Stimulated activated CD8-positive, alpha-beta memory T cell treated with anti-CD3 and anti-CD28 coated beads, Interleukin-7, amount 100 ng/mL, for 24 hours (primary cell): ENCODE data around the gene ACTN4.

Experiments
- DNase-seq: peaks from one replicate; pipeline ENCODE4 v3.0.0-alpha.2; 2020; ENCODE audit warnings: low read depth

Gene ACTN4

DNA sequence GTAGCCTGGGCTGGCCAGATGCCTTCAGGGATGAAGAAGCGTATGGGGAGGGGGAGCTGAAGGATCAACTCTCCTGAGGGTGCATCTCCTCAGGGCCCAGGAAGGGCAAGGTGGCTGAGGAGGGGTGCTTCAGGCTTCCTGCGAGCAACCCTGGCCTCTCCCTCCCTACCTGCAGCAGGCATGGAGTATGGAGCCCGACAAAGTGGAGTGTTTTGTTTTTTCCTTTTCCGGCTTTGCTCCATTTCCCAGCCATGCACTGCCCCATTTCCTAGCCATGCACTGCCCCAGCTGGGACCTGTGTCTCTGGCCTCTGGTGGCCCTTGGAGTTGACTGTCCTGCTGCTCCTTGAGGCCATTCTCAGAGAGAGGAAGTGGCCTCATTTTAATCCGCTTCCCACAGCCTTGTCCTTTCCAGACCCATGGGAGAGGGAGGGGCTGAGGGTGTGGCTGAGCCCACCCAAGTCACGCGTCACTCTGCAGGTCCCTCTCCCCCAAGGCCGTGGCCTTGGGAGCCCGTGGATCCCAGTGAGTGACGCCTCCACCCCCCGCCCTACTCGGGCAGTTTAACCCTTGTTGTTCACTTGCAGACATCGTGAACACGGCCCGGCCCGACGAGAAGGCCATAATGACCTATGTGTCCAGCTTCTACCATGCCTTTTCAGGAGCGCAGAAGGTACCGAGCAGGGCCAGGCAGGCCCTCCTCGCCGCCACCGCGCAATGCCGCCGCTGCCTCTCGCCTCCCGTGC is 62.4 kb downstream of the ACTN4 start:
- no peak for DNase-seq

DNA sequence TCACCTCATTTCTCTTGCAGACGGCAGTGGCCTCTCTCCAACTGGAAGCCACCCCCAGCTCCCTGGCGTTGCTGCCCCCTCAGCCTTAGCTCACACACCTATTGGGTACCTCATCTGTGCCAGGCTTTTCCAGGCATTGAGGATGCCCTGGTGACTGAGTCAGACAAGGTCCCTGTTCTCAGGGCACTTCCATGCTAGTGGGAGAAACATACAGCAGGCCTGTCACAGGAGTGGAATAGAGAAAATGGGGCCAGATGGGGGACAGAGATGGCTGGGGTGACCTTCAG is 62.9 kb downstream of the ACTN4 start:
- DNase-seq, result no peak

DNA sequence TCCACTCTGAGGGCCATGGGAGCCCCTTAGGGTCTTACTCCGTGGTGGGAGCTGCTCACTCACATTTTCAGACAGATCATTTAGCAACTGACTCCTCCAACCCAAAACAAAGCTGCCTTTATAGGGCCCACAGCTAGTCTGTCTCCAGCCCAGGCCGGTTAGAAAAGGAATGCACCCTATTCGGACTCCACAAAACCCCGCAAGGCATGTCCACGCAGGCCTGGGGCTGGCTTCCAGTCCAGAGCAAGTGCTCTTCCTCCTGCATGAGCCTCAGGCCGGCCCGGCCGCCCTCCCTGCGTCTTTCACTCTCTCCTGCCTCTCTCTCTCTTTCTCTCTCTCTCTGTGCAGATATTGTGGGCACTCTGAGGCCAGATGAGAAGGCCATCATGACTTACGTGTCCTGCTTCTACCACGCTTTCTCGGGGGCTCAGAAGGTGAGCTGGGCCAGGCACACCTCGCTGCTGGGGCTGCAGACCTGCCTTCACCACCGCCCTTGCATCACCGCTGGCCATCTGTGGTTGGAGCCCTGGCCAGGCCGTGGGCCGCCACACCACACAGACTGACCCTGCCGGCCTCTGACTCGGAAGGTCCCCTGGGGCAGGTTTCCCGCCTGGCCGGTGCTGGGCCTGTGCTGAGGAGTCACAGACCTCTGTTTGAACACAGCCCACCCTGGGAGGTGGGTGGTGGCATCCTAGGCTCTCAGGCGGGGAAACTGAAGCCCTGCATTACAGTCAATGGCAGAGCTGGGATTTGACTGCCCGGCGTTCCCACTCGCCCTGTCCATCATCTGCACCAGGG is 63.7 kb downstream of the ACTN4 start:
- DNase-seq, result no peak

DNA sequence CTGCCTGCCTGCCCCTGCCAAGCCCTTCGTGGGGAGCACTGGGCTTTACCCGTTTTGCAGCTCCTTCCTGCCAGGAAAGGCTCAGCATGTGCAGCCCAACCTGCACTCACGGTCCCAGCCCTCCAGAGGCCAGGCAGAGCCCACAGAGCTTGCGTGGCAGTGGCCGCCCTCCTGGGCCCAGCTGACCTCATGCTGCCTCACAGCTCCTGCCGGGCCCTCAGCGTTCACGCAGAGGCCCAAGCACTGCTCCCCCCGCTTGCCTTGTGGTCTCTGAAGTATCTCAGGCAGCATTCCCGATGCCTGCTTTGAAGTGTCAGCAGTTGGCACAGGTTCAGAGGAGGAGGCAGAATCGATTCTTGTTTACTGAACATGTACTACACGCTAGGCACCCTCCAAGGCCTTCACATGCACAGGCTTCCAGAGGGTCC is 64.3 kb downstream of the ACTN4 start:
- no peak for DNase-seq

DNA sequence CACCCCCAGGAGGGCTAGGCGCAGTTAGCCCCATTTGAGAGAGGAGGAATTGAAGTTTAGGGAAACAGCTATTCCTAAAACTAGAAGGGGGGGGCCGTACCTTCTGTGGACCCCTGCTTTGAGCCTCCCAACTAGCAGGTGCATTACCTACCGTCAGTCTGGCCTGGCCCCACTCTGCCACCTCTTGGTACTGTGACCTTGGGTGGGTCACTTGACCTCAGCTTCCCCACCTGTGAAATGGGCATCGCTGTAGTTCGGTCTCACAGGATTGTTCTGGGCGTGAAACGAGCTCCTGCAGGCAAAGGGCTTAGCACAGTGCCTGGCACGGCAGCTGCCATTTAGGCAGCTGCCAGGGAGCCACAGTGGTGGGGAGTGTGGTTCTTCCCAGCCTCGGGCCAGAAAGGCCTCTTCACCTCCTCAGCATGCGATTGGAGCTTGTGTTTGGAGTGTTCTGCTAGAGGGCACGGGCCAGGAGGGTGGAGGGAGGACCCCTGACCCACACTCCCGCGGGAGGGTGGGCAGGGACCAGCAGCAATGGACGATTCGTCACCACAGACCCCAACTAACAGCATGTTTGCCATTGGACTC is 64.8 kb downstream of the ACTN4 start:
- DNase-seq, result no peak

DNA sequence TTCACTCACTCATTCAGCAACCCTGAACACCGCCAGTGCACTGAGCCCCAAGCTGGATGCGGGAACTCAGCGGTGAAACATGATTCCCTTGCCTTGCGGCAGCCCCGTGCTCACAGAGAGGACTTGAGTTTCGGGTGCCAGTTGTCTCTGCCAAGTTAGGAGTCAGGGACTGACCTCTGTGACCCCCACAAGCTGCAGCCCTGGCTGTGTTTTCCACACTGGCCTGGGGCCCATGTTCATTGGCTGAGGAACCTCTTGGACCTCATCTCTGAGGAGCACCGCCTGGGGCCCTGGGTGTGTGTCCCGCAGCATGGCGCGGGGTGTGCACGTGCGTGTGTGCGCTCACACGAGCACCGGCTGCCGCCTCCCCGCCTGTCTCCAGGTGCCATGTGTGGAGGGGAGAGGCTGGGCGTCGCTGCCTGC is 65.8 kb downstream of the ACTN4 start:
- DNase-seq, result no peak

DNA sequence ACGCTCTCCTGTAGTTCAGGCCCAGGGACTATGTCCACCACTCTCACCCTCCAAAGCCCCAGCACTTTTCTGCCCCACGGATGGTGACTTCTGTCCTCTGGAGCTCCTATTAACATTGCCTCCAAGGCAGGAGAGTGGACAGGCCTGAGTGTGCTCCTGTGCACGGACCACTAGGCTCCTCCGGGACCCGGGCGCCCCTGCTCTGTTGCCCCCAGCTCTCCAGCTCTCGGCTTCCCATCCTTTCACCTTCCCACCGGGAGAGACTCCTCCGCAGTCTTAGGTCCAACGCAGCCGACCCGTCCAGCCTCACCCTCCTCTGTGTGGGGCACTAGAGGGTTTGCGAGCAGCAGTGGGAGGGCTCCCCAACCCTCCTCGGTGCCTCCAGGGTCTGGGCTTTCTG is 66.4 kb downstream of the ACTN4 start:
- no peak for DNase-seq

DNA sequence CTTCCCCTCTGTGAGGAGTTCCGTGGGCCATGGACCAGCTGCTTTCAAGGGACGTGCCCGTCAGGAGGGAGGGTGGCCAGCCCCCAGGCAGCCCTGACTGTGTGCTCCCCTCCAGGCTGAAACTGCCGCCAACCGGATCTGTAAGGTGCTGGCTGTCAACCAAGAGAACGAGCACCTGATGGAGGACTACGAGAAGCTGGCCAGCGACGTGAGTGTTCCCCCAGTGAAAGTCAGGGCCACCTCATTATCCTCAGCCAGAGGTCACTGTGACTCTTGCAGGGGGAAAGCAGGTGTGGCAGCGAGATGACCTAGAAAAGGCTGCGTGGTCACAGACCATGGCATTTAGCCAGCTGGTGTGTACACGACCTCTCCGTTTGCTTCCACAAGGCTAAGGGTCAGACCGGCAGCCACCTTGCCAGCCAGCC is 66.9 kb downstream of the ACTN4 start:
- DNase-seq, result no peak

DNA sequence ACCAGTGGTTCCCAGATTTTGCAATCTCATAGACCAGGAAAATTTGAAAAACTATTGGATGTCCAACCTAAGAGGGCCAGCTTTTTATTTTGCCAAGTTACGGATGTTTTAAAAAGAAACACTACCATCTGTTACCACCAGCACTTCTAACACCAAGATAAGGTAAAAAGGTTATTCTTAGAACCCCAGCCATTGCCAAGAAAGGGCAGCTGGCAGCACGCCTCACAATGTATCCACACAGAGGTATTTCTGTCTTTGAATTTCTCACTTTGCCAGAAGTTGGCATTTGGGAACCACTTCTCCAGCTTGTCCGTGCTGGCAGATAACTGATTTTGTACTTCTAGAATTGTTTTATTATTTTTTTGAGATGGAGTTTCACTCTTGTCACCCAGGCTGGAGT is 68.1 kb downstream of the ACTN4 start:
- no peak for DNase-seq

DNA sequence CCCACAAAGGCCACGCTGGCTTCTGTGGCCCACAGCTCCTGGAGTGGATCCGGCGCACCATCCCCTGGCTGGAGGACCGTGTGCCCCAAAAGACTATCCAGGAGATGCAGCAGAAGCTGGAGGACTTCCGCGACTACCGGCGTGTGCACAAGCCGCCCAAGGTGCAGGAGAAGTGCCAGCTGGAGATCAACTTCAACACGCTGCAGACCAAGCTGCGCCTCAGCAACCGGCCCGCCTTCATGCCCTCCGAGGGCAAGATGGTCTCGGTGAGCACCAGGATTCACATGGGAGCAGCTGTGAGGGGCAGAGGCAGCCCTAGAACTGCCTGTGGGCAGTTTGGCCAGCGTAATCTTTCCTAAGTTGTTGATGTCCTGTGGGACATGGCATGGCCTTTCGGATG is 69.6 kb downstream of the ACTN4 start:
- no peak for DNase-seq

DNA sequence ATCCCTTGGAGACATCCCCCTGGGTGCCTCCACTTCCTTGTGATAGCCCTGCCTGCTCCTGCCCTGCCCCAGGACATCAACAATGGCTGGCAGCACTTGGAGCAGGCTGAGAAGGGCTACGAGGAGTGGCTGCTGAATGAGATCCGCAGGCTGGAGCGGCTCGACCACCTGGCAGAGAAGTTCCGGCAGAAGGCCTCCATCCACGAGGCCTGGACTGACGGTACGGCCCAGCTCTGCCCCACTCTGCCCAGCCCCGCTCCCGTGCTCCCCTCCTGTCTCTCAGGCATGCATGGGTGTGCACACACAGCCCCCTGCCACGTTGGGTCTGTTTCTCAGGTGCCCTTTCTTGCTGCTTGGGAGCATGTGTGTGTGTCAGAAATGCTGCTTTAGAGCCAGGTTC is 70.4 kb downstream of the ACTN4 start:
- no peak for DNase-seq

DNA sequence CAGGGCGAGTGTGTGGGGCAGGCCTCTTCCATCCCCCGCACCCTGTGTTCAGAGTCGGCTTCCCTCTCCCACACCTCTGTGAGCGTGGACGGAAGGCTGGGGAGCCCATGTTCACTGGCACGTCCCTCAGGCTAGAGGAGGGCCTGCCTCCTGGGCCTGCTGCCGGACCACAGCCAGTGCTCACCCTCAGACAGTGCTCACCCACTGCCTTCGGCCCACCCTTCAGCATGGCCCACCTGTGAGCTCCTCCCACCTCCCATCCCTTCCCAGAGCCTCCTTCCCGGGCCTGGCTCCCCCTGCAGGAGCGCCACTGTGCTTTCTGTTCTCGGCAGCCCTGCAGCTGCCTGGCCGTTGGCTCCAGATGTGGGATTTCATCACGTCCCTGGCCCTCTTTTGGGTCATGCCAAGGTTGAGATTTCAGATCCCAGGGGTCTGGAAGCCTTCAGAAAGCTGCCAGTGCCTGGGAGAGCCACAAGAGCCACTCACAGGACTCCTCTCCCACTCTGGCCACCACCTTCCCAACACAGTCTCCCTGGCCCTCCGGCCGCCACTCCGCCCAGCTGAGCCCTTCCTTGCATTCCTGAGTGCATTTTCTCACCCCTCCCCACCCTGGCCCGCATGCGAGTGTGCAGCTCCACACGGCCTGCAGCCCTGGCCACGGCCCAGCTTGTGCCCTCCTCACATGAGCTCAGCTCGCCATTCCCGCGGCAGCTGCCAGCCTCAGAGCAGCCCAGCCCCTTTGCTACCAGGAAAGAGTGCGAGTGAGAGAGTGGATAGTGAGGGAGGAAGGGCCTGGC is 71.5 kb downstream of the ACTN4 start:
- DNase-seq, result no peak

DNA sequence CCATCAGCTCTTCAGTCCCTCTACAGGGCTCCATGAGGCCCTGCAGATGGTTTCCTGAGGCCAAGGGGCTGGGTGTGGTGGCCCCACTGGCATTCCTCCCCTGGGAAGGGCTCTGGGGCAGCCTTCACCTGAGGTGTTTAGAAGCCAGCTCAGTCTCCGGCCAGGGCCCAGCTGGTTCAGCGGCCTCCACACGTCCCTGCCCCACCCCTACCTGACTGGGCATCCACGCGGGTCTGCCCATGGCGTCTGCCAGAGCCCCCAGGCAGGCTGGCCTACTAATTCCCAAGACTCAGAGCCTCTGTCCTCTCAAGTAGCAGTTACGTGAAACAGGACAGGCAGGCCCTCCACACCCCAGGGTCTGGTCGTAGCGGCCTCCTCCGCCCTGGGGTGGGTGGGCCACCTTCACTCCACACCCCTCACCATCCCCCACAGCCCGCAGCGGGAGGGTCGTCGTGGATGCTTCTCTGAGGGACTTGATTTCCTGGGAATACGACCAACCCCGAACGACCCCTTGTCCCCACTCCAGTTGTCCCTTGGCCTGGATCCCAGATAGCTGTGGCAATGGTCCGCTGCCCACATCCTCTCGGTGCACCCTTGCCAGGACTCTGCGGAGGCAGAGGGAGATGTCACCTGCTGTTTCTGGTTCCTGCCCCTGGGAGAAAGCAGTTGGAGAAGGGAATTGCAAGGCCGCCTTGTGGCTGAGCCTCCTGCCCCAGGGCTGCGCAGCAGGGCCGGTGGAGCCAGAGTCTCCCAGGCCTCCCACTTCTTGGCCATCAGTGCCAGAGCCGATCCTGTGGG is 72.5 kb downstream of the ACTN4 start:
- no peak for DNase-seq

DNA sequence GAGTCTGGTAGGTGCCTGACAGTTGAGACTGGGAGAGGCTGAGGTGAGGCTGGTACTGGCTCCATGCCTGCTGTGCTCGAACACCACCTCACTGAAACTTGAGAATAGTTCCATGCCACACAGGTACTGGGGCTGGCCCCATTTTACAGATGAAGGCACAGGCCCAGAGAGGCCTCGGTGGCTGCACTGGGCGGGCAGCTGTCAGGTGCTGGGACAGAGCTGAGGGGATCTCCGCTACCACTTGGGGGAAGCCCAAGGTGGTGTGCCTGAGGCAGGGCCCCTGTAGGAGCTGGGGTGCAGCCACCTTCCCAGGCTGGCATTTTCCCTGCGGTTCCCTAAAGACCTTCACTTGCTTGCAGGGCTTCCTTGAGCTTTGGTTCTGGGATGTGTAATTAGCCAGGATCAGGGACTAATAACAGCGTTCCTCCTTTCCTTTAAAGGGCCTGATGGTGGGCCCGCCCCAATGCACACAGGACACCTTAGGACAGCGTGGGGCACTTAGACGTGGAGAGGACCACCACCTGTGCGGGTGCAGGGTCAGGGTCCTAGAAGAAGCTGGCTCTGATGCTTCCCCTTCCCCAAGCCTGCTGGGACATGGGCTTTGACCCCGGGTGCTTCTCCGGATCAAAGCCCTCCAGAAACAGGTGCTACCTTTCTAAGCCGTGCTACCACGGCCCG is 73.2 kb downstream of the ACTN4 start:
- no peak for DNase-seq

DNA sequence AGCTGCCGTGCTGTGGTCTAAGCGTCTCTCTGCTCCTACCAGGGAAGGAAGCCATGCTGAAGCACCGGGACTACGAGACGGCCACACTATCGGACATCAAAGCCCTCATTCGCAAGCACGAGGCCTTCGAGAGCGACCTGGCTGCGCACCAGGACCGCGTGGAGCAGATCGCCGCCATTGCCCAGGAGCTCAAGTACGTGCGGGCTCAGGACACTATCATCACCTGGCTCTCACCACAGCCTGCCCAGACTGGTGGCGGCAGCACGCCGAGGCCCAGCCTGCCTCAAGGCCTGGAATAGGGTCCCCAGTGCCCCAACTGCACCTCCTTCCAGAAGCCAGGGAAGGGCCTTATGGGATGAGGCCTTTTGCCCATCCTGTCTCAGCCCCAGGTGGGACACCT is 74.0 kb downstream of the ACTN4 start:
- no peak for DNase-seq

DNA sequence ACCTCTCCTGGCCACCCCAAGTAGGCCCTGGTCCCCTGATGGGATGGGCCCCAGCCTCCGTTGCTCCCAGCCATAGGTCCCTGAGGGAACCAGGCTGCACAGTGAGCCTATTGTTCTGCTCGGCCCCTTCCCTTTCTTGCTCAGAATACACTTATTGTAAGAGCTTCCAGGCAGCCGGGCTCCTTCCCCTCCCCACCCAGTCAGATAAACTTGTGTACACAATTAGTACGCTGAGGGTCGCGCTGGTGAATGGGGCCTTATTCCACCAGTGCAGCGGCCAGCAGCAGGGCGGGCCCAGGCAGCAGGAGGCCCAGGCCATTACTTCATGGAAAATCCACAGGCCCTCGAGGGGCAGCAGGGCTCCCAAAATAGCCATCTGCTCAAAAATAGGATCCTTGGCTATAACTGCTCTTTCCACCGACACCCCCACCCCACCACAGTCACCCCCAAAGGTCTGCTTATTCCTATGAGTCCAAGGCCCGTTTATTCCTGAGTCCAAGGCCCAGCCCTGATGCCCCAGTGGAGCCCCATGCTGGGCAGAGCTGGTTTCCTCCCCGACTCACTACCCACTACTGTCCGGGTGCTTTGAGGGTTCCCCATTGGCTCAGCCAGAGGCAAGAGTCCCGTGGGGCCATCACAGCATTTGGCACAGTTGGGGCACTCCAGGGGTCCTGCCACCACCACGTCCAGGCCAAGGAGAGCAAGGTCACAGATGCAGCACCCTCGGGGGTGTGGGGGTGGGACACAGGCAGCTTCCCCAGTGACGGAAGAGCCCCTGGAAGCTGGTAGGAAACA is 74.7 kb downstream of the ACTN4 start:
- no peak for DNase-seq

DNA sequence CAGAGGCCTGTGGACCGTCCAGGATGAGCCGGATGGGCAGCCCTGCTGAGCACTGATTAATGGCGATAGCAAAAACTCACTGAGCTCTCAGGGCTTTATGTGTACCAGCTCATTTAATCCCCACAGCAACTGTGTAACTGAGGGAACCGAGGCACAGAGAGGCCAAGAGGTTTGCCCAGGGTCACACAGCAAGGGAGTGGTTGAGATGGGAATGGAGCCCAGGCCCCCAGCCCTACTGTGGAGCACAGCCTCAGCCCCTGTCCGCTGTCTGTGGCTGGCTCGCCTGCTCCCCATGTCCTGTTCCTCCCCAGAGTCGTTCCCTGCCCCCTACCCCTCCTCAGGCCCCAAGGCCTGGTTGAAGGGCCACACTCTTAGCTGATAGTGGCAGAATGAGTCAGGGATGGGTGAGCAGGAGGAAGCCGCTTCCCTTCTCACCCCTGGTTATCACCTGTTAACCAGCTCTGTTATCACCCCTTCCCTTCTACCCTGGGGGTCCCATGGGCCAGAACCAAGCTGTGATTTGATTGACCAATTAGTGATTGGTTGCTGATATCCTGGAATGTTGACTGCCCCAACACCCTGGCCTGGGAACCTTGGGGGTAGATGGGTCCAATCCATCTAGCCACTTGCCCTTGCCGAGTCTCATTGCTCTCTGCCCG is 75.6 kb downstream of the ACTN4 start:
- no peak for DNase-seq

DNA sequence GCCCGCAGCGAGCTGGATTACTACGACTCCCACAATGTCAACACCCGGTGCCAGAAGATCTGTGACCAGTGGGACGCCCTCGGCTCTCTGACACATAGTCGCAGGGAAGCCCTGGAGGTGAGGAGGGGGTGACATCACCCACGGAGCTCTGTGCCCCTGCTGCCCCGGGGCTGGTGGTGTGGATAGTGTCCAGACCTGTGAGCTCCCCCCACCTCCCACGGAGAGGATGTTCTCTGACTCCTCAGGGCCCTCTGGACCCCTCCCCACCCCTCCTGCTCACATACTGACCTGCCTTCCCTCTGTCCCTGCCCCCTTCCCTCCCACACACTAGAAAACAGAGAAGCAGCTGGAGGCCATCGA is 76.1 kb downstream of the ACTN4 start:
- no peak for DNase-seq

DNA sequence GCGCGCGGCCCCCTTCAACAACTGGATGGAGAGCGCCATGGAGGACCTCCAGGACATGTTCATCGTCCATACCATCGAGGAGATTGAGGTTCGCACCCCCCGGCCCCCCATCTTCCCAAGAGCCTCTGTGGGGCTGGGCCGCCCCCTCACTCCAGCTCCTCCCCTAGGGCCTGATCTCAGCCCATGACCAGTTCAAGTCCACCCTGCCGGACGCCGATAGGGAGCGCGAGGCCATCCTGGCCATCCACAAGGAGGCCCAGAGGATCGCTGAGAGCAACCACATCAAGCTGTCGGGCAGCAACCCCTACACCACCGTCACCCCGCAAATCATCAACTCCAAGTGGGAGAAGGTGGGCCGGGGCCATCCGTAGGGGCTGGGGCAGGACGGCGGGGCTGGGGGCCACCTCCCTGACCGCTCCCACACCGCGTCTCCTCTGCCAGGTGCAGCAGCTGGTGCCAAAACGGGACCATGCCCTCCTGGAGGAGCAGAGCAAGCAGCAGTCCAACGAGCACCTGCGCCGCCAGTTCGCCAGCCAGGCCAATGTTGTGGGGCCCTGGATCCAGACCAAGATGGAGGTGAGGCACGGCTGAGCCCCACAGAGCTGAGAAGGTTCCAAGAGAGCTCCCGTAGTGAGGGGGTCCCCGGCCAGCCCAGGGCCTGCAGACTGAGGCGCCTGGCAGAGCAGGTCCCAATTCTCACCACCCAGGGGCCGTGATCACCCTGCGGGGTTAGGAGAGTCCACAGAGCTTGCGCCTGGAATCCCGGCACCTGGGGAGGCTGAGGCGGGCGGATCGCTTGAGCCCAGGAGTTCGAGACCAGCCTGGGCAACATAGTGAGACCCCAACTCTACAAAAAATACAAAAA is 76.8 kb downstream of the ACTN4 start:
- DNase-seq, result no peak
